K562 (cell line): ENCODE measurements around the gene MRPL58. TPM values are rescaled to one million over a fixed set of nuclear protein-coding genes. Genes with fewer than 3 reads are reported as not detected.

ENCODE experiments used
- CREB5 ChIP-seq: fragments of 250-450 bp; sonication (Bioruptor Pico); IDR thresholded peaks from 2 replicates; pipeline ENCODE4 v1.5.0; 2020; ENCODE audit warnings: mild to moderate bottlenecking
- HIVEP1 ChIP-seq: fragments of 250-450 bp; sonication (Bioruptor Pico); IDR thresholded peaks from 2 replicates; pipeline ENCODE4 v1.4.0; 2020; ENCODE audit warnings: mild to moderate bottlenecking
- MCM3 ChIP-seq: fragments of 450-650 bp; IDR thresholded peaks from 2 replicates; pipeline ENCODE4 v1.6.1; 2016
- MXI1 ChIP-seq: IDR thresholded peaks from 2 replicates; pipeline ENCODE4 v1.6.1; 2011; ENCODE audit warnings: low read depth, mild to moderate bottlenecking, improper control_type of control experiment, low read length
- TAF7 ChIP-seq: fragments of 450-650 bp; IDR thresholded peaks from 2 replicates; pipeline ENCODE4 v1.6.1; 2016; ENCODE audit warnings: missing genetic modification characterization, missing compliant biosample characterization
- XRCC4 ChIP-seq: IDR thresholded peaks from one replicate; pipeline ENCODE4 v1.6.1; 2011; ENCODE audit not compliant: insufficient read depth, insufficient read length; ENCODE audit errors: extremely low read depth
- ZBTB2 ChIP-seq: fragments of 450-650 bp; IDR thresholded peaks from 2 replicates; pipeline ENCODE4 v1.6.1; 2016; ENCODE audit warnings: antibody characterized with exemption
- polyA plus RNA-seq, 8 experiments: library from polyadenylated mRNA; depleted of rRNA in 4 of 8; stranded (reverse) in 5 of 8; unstranded in 3 of 8; fragments of >200 nt; fragmentation: Nextera tagmentation in 2 of 8; fragmentation: Illumina TruSeq in 1 of 8; extraction: Ambion mirVana in 2 of 8; extraction: Trizol in 1 of 8; gene quantifications; 2 replicates each; pipeline versions ENCODE4 v1.2.1 to v1.2.3, GENCODE V29; 2011 to 2014; ENCODE audit warnings: inconsistent platforms in 1 of 8, missing spikeins in 1 of 8
- total RNA-seq, 7 experiments: library from RNA; depleted of rRNA in 6 of 7; stranded (reverse); fragments of >200 nt in 6 of 7; fragmentation: Illumina TruSeq in 2 of 7; extraction: Trizol in 2 of 7; gene quantifications; 2 replicates each; pipeline versions ENCODE4 v1.2.1 to v1.2.3, GENCODE V29; 2011 to 2021; ENCODE audit warnings: low replicate concordance in 1 of 7
- TF ChIP-seq, protein P1 (sequence below): IDR thresholded peaks from 2 replicates; pipeline ENCODE4 v1.6.1; 2011; ENCODE audit warnings: borderline replicate concordance, low read depth, mild to moderate bottlenecking, moderate library complexity, low read length; ENCODE audit not compliant: insufficient read depth, poor library complexity, severe bottlenecking
- TF ChIP-seq, protein P2 (sequence below): fragments of 250-450 bp; sonication (Bioruptor Pico); IDR thresholded peaks from 2 replicates; pipeline ENCODE4 v1.4.0; 2020
- TF ChIP-seq, protein P3 (sequence below): fragments of 450-650 bp; formaldehyde crosslinking; conservative IDR thresholded peaks from 2 replicates; pipeline ENCODE4 v1.4.0; 2022; ENCODE audit warnings: mild to moderate bottlenecking, missing genetic modification characterization
- TF ChIP-seq, protein P4 (sequence below): sonication (generic); formaldehyde crosslinking; IDR thresholded peaks from 2 replicates; pipeline ENCODE4 v1.8.0; 2022; ENCODE audit warnings: mild to moderate bottlenecking, missing genetic modification reagents

MRPL58 gene
- total and polyA plus RNA-seq, 9 of the 15 experiments (the other 6 are each of a cell fraction or from before 2014, with no cell fraction given): 30.8 to 107 (median 72.4) TPM

GRCh38 chr17:75012346-75013091 lies at the start of gene MRPL58 (continued):
- TF ChIP-seq ZBTB2: no peak
- TF ChIP-seq, protein P1, sequence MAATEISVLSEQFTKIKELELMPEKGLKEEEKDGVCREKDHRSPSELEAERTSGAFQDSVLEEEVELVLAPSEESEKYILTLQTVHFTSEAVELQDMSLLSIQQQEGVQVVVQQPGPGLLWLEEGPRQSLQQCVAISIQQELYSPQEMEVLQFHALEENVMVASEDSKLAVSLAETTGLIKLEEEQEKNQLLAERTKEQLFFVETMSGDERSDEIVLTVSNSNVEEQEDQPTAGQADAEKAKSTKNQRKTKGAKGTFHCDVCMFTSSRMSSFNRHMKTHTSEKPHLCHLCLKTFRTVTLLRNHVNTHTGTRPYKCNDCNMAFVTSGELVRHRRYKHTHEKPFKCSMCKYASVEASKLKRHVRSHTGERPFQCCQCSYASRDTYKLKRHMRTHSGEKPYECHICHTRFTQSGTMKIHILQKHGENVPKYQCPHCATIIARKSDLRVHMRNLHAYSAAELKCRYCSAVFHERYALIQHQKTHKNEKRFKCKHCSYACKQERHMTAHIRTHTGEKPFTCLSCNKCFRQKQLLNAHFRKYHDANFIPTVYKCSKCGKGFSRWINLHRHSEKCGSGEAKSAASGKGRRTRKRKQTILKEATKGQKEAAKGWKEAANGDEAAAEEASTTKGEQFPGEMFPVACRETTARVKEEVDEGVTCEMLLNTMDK: peak; percentile 82
- TF ChIP-seq HIVEP1 (CRISPR knock-in tag): peak; percentile 58; the same call in 1 of the 2 replicates
- TF ChIP-seq TAF7 (tag): peak; percentile 91
- TF ChIP-seq, protein P2, sequence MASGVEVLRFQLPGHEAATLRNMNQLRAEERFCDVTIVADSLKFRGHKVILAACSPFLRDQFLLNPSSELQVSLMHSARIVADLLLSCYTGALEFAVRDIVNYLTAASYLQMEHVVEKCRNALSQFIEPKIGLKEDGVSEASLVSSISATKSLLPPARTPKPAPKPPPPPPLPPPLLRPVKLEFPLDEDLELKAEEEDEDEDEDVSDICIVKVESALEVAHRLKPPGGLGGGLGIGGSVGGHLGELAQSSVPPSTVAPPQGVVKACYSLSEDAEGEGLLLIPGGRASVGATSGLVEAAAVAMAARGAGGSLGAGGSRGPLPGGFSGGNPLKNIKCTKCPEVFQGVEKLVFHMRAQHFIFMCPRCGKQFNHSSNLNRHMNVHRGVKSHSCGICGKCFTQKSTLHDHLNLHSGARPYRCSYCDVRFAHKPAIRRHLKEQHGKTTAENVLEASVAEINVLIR: 0 out of 2 replicates have a peak, but pooled peaks have one; percentile 36
- TF ChIP-seq MCM3: no peak
- TF ChIP-seq, protein P3, sequence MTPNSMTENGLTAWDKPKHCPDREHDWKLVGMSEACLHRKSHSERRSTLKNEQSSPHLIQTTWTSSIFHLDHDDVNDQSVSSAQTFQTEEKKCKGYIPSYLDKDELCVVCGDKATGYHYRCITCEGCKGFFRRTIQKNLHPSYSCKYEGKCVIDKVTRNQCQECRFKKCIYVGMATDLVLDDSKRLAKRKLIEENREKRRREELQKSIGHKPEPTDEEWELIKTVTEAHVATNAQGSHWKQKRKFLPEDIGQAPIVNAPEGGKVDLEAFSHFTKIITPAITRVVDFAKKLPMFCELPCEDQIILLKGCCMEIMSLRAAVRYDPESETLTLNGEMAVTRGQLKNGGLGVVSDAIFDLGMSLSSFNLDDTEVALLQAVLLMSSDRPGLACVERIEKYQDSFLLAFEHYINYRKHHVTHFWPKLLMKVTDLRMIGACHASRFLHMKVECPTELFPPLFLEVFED (CRISPR knock-in tag): no peak
- TF ChIP-seq, protein P4, sequence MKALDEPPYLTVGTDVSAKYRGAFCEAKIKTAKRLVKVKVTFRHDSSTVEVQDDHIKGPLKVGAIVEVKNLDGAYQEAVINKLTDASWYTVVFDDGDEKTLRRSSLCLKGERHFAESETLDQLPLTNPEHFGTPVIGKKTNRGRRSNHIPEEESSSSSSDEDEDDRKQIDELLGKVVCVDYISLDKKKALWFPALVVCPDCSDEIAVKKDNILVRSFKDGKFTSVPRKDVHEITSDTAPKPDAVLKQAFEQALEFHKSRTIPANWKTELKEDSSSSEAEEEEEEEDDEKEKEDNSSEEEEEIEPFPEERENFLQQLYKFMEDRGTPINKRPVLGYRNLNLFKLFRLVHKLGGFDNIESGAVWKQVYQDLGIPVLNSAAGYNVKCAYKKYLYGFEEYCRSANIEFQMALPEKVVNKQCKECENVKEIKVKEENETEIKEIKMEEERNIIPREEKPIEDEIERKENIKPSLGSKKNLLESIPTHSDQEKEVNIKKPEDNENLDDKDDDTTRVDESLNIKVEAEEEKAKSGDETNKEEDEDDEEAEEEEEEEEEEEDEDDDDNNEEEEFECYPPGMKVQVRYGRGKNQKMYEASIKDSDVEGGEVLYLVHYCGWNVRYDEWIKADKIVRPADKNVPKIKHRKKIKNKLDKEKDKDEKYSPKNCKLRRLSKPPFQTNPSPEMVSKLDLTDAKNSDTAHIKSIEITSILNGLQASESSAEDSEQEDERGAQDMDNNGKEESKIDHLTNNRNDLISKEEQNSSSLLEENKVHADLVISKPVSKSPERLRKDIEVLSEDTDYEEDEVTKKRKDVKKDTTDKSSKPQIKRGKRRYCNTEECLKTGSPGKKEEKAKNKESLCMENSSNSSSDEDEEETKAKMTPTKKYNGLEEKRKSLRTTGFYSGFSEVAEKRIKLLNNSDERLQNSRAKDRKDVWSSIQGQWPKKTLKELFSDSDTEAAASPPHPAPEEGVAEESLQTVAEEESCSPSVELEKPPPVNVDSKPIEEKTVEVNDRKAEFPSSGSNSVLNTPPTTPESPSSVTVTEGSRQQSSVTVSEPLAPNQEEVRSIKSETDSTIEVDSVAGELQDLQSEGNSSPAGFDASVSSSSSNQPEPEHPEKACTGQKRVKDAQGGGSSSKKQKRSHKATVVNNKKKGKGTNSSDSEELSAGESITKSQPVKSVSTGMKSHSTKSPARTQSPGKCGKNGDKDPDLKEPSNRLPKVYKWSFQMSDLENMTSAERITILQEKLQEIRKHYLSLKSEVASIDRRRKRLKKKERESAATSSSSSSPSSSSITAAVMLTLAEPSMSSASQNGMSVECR (CRISPR knock-in tag): peak; percentile 86
- peak; percentile 11; the same call in 1 of the 2 replicates for TF ChIP-seq MXI1
- no peak for TF ChIP-seq CREB5 (CRISPR knock-in tag)
- no peak for TF ChIP-seq XRCC4
